ENCODE results near the gene RPP25L. TPM values are rescaled to one million over a fixed set of nuclear protein-coding genes. Genes with fewer than 3 reads are reported as not detected.
A peak's percentile ranks its signal among the peaks of the same experiment; 100 is the strongest.

The RPP25L gene
- total RNA-seq, 1 experiment from 2014 or later, result 51.1 TPM

- DNase-seq (ENCODE audit: low read depth, low spot score) (no peak), ATAC-seq (peak; percentile 39)
- Histone ChIP-seq H3K27me3 (ENCODE audit: insufficient read depth, low read length) (no peaks in the 10 kb centered on the region), H3K4me1 (ENCODE audit: control insufficient read depth in 1 of 2, insufficient read depth in 2 of 2, low read length in 2 of 2) (peaks cover 5 to 32% of the 10 kb centered on the region in 2 experiments), H4K20me1 (ENCODE audit: insufficient read depth) (no peaks in the 10 kb centered on the region), H3K9me2 (ENCODE audit: insufficient read depth) (no peaks in the 10 kb centered on the region), H3K79me2 (ENCODE audit: insufficient read depth, low read length) (peaks cover 15% of the 10 kb centered on the region), H3K9ac (ENCODE audit: low read length) (peak overlapping the region; percentile 90), H3K4me3 (replicated peaks in 1 of 2; ENCODE audit: low read depth in 1 of 2, low read length in 2 of 2) (peak overlapping the region; percentile 87 to 95), H3K9me3 (ENCODE audit: control insufficient read depth in 1 of 2, insufficient read depth in 1 of 2, low read depth in 1 of 2, low read length in 2 of 2) (no peaks in the 10 kb centered on the region), H3K27ac (ENCODE audit: low read depth, low read length) (peak overlapping the region; percentile 82), H3K36me3 (ENCODE audit: control insufficient read depth in 1 of 2, insufficient read depth in 2 of 2, low read length in 2 of 2) (0 out of 4 replicates have a peak, but pooled peaks cover 0 to 3% of the 10 kb centered on the region in 2 experiments), H3K4me2 (ENCODE audit: low read length) (peak overlapping the region; percentile 91), H2AFZ (ENCODE audit: low read depth, low read length, poor library complexity, severe bottlenecking) (no peak overlapping the region)
- ChIA-PET RAD21 (ENCODE audit: low non-redundant PET in 1 of 2, low total read pairs in 2 of 2, uncharacterized antibody in 2 of 2, unreplicated experiment in 2 of 2) (interaction anchor here in 1 of 2 experiments (0.6 kb wide), 1 partner anchor 23 kb away, joined by 3 read pairs; no protein-coding TSS in a partner anchor), CTCF (no interaction called here), POLR2A (interaction anchor here (1.0 to 2.1 kb wide), 2 partner anchors 9 to 27 kb away, joined by 3 to 6 read pairs; partner anchors contain the start of gene SIGMAR1)
- no peak for TF ChIP-seq ELF1 (IDR thresholded peaks at IDR 0.05; ENCODE audit: borderline replicate concordance, low read depth)
- 0 out of 2 replicates have a peak, but pooled peaks have one; percentile 4 for TF ChIP-seq SIN3A (IDR thresholded peaks at IDR 0.05; ENCODE audit: low read depth)
- intact Hi-C loops (cut with micrococcal nuclease), result no loop called here
- BruUV-seq (replicated peaks), result TSS peak; percentile 73
These were observed 566 bp downstream of the RPP25L start for GRCh38 chr9:34611251-34611810.

GRCh38 chr9:34610434-34611206, 1.3 kb downstream of the RPP25L start:
- Histone ChIP-seq H3K36me3 (ENCODE audit: control insufficient read depth in 1 of 2, insufficient read depth in 2 of 2, low read length in 2 of 2) (0 out of 4 replicates have a peak, but pooled peaks cover 0 to 3% of the 10 kb centered on the region in 2 experiments), H3K4me3 (replicated peaks in 1 of 2; ENCODE audit: low read depth in 1 of 2, low read length in 2 of 2) (peak overlapping the region; percentile 87 to 95), H2AFZ (ENCODE audit: low read depth, low read length, poor library complexity, severe bottlenecking) (no peak overlapping the region), H3K4me2 (ENCODE audit: low read length) (peak overlapping the region; percentile 91), H3K4me1 (ENCODE audit: control insufficient read depth in 1 of 2, insufficient read depth in 2 of 2, low read length in 2 of 2) (peaks cover 5 to 32% of the 10 kb centered on the region in 2 experiments), H3K9ac (ENCODE audit: low read length) (peak overlapping the region; percentile 90), H3K9me3 (ENCODE audit: control insufficient read depth in 1 of 2, insufficient read depth in 1 of 2, low read depth in 1 of 2, low read length in 2 of 2) (no peaks in the 10 kb centered on the region), H3K79me2 (ENCODE audit: insufficient read depth, low read length) (peaks cover 15% of the 10 kb centered on the region), H3K9me2 (ENCODE audit: insufficient read depth) (no peaks in the 10 kb centered on the region), H3K27me3 (ENCODE audit: insufficient read depth, low read length) (no peaks in the 10 kb centered on the region), H4K20me1 (ENCODE audit: insufficient read depth) (no peaks in the 10 kb centered on the region), H3K27ac (ENCODE audit: low read depth, low read length) (peak overlapping the region; percentile 82; the same call in 1 of the 2 replicates)
- ATAC-seq (no peak), DNase-seq (ENCODE audit: low read depth, low spot score) (no peak)
- ChIA-PET POLR2A (interaction anchor here (1.0 kb wide), 1 partner anchor 10 kb away, joined by 3 read pairs; no protein-coding TSS in a partner anchor), CTCF (no interaction called here), RAD21 (ENCODE audit: low non-redundant PET in 1 of 2, low total read pairs in 2 of 2, uncharacterized antibody in 2 of 2, unreplicated experiment in 2 of 2) (interaction anchor here in 1 of 2 experiments (0.6 kb wide), 1 partner anchor 24 kb away, joined by 3 read pairs; no protein-coding TSS in a partner anchor)
- intact Hi-C loops (cut with micrococcal nuclease), result no loop called here
- no TSS peak for BruUV-seq (replicated peaks)
- TF ChIP-seq POLR2A (IDR thresholded peaks at IDR 0.05; ENCODE audit: borderline replicate concordance, extremely low read depth, insufficient read depth, insufficient read length) (no peak), CTCF (IDR thresholded peaks at IDR 0.05 in 2 of 3, conservative IDR thresholded peaks at IDR 0.05 in 1 of 3; ENCODE audit: borderline replicate concordance in 1 of 3, insufficient read depth in 1 of 3, low read depth in 2 of 3, low read length in 2 of 3) (no peak), SIN3A (IDR thresholded peaks at IDR 0.05; ENCODE audit: low read depth) (no peak), FOSL1 (IDR thresholded peaks at IDR 0.05; ENCODE audit: low read depth) (no peak), YY1 (IDR thresholded peaks at IDR 0.05; ENCODE audit: extremely low read depth, insufficient replicate concordance, low read depth, low read length) (no peak), SRF (IDR thresholded peaks at IDR 0.05; ENCODE audit: low read depth) (peak; percentile 37; the same call in 1 of the 2 replicates), MAX (IDR thresholded peaks at IDR 0.05) (no peak)

Data from HCT116 (cell line).